ENCODE results near the gene PSMC2. TPM values are rescaled to one million over a fixed set of nuclear protein-coding genes. Genes with fewer than 3 reads are reported as not detected.

The PSMC2 gene
- 10 to 100 TPM; 71.3 to 96.6 (median 78.2) TPM for total RNA-seq
- long read RNA-seq, transcript PSMC2-201 (12 exons, 2,637 nt), result major isoform, 12 of 13 reads
- long read RNA-seq, partial matches to known transcripts, result 0 of 13 reads
- long read RNA-seq, other reads (novel, unspliced or antisense), result 1 of 13 reads

- DNase-seq (peak; percentile 47 to 79 (median 66)), ATAC-seq (peak; percentile 78 to 86 (median 78))
- H3K27me3 ChIP-seq, result no peaks in the 10 kb centered on the region
- H3K4me3 ChIP-seq, result peak within 1 kb of the TSS; percentile 56 to 84 (median 75)
- peak; percentile 64 for TF ChIP-seq POLR2A (IDR thresholded peaks at IDR 0.05)
- no peak for TF ChIP-seq CTCF (IDR thresholded peaks at IDR 0.05)
- no peaks in the 10 kb centered on the region for H3K9me3 ChIP-seq
- H3K27ac ChIP-seq, result peak within 1 kb of the TSS; percentile 77 to 87 (median 87)
- WGBS (ENCODE audit: insufficient coverage, low coverage, low lambda C conversion rate, missing lambda C conversion rate), result 0% methylated on average over 21 of the region's 25 CpGs
- intact Hi-C loops (cut with DNase I), result no loop called here
- H3K4me1 ChIP-seq, result peaks cover 0 to 33% (median 10%) of the 10 kb centered on the region in 4 donors
- H3K36me3 ChIP-seq, result no peaks in the 10 kb centered on the region
Measured at GRCh38 chr7:103347507-103348267, at the start of gene PSMC2. Gene PSMC2 (plus strand): TSS chr7:103347643. CDS start chr7:103347712, 69 bp downstream.

DNA sequence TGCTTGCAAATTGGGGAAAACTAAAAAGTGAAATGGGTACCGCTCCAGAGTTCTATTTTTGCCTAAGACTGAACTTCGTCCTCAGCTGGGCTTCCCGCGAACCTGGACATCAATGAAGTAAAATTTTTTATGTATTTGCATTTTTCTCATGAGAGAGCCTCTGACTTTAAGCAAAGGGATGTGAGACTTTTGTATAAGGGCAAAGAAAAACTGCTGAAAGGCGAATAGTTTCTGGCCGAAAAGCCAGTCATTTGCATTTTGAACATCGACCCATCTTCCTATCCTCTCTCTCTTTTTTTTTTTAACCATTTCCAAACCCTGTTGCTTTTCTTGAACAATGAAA lies 49.6 kb upstream of the PSMC2 start:
- ATAC-seq (no peak), DNase-seq (no peak)
- Histone ChIP-seq H3K9me3 (no peaks in the 10 kb centered on the region), H3K4me3 (peak overlapping the region; percentile 65 to 95 (median 82)), H3K36me3 (peaks cover 0 to 32% (median 15%) of the 10 kb centered on the region in 4 donors), H3K27me3 (no peaks in the 10 kb centered on the region), H3K4me1 (peaks cover 0 to 19% (median 6%) of the 10 kb centered on the region in 4 donors), H3K27ac (peak overlapping the region; percentile 77 to 89 (median 84))
- intact Hi-C loops (cut with DNase I), result loop anchor here in 1 of 2 donors (5.0 kb wide), 1 partner anchor 109 kb away; no protein-coding TSS in a partner anchor
- TF ChIP-seq POLR2A (IDR thresholded peaks at IDR 0.05) (no peak), CTCF (IDR thresholded peaks at IDR 0.05) (no peak)
- under 1% methylated on average over 7 of the region's 7 CpGs for WGBS (ENCODE audit: insufficient coverage, low coverage, low lambda C conversion rate, missing lambda C conversion rate)

DNA sequence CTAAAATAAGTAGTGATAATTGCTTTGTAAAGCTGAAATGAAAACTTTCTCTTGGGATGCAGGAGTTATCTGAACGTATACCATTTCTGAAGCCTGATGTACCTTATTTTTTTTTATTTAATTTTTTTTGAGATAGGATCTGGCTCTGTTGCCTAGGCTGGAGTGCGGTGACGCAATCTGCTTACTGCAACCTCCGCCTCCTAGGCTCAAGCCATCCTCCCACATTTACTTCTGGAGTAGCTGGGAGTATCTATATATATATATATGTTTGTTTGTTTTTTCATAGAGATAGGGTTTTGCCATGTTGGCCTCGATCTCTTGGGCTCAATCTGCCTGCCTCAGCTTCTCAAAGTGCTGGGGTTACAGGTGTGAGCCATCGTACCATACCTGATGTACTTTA lies 47.8 kb upstream of the PSMC2 start:
- WGBS (ENCODE audit: insufficient coverage, low coverage, low lambda C conversion rate, missing lambda C conversion rate), result 93% methylated on average over 6 of the region's 6 CpGs
- H3K36me3 ChIP-seq, result peaks cover 0 to 41% (median 21%) of the 10 kb centered on the region in 4 donors
- no peak for ATAC-seq
- H3K9me3 ChIP-seq, result no peaks in the 10 kb centered on the region
- no peak for TF ChIP-seq POLR2A (IDR thresholded peaks at IDR 0.05)
- TF ChIP-seq CTCF (IDR thresholded peaks at IDR 0.05), result no peak
- H3K27me3 ChIP-seq, result no peaks in the 10 kb centered on the region
- H3K4me3 ChIP-seq, result no peak overlapping the region
- intact Hi-C loops (cut with DNase I), result loop anchor here in 1 of 2 donors (5.0 kb wide), 1 partner anchor 108 kb away; no protein-coding TSS in a partner anchor
- H3K4me1 ChIP-seq, result peaks cover 0 to 19% (median 6%) of the 10 kb centered on the region in 4 donors
- no peak for DNase-seq
- no peak overlapping the region for H3K27ac ChIP-seq

GRCh38 chr7:103301441-103301840 lies 46.0 kb upstream of the PSMC2 start:
- H3K4me1 ChIP-seq, result peaks cover 0 to 19% (median 6%) of the 10 kb centered on the region in 4 donors
- no peaks in the 10 kb centered on the region for H3K27me3 ChIP-seq
- WGBS (ENCODE audit: insufficient coverage, low coverage, low lambda C conversion rate, missing lambda C conversion rate), result 54% methylated on average over 2 of the region's 2 CpGs
- peaks cover 0 to 59% (median 26%) of the 10 kb centered on the region in 4 donors for H3K36me3 ChIP-seq
- TF ChIP-seq POLR2A (IDR thresholded peaks at IDR 0.05) (no peak), CTCF (IDR thresholded peaks at IDR 0.05) (no peak)
- no peak overlapping the region for H3K4me3 ChIP-seq
- intact Hi-C loops (cut with DNase I), result no loop called here
- no peaks in the 10 kb centered on the region for H3K9me3 ChIP-seq
- no peak for ATAC-seq
- no peak for DNase-seq
- H3K27ac ChIP-seq, result no peak overlapping the region

Data from right lobe of liver (tissue), 6 donors.